Activated CD8-positive, alpha-beta T cell treated with anti-CD3 and anti-CD28 coated beads, Interleukin-2, amount 10 ng/mL, durations not matched to agents 7 days and 5 days (primary cell): ENCODE data around the gene TBX15. TPM values are rescaled to one million over a fixed set of nuclear protein-coding genes. Genes with fewer than 3 reads are reported as not detected.

Experiments used
- ATAC-seq: fragments of 150-1000 bp; cut with Tn5 transposase; one replicate; pipeline ENCODE4 v1.10.0; 2021; ENCODE audit warnings: moderate library complexity
- CTCF ChIA-PET: fragments of 350-600 bp; sonication (Branson Sonifier 250); formaldehyde crosslinking; loops from one replicate; lab custom pipeline; 2021; ENCODE audit warnings: antibody characterized with exemption; lab: Charles Lee
- POLR2A ChIA-PET: fragments of 350-600 bp; sonication (Branson Sonifier 250); formaldehyde crosslinking; loops from one replicate; lab custom pipeline; 2021; ENCODE audit warnings: antibody characterized with exemption; lab: Charles Lee
- DNase-seq: peaks from one replicate; pipeline ENCODE4 v3.0.0-alpha.2; 2020
- H3K27ac Mint-ChIP-seq: one replicate; pipeline ENCODE4 v1.8.0; 2021; ENCODE audit warnings: mild to moderate bottlenecking, mixed read lengths
- H3K27me3 Mint-ChIP-seq: one replicate; pipeline ENCODE4 v1.8.0; 2021; ENCODE audit warnings: low read depth, mixed read lengths
- H3K36me3 Mint-ChIP-seq: one replicate; pipeline ENCODE4 v1.8.0; 2021; ENCODE audit warnings: low read depth, mixed read lengths
- H3K4me1 Mint-ChIP-seq: one replicate; pipeline ENCODE4 v1.8.0; 2021; ENCODE audit warnings: low read depth, mixed read lengths
- H3K4me3 Mint-ChIP-seq: one replicate; pipeline ENCODE4 v1.8.0; 2021; ENCODE audit warnings: mild to moderate bottlenecking, mixed read lengths
- H3K9me3 Mint-ChIP-seq: one replicate; pipeline ENCODE4 v1.8.0; 2022; ENCODE audit warnings: mixed read lengths; ENCODE audit not compliant: insufficient read depth
- total RNA-seq, 2 experiments: library from RNA; stranded (reverse); gene quantifications; one replicate each; pipeline ENCODE4 v1.2.3, GENCODE V29; 2021

Gene TBX15
- total RNA-seq, 2 experiments from 2014 or later, result not detected

DNA sequence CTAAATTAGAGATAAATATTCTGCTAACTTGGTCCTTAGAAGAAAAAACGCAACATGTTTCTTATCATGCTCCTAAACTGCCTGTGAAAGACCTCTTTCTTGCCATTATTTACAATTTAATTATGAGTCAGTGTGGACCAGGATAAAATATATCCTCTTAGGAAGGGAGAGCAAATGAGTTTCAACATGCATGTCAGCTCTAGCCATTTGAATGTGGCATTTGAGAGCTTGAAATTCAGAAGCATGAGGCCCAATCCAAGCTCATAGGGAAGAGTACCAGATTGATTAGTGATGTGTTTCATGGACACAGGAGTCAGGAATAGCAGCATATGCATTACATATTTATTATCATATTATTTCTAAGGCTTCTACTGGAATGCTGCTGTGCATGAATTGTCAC is 39.3 kb downstream of the TBX15 start:
- no peak overlapping the region for H3K27ac Mint-ChIP-seq
- no peaks in the 10 kb centered on the region for H3K4me1 Mint-ChIP-seq
- H3K27me3 Mint-ChIP-seq, result no peaks in the 10 kb centered on the region
- CTCF ChIA-PET, result no interaction called here
- POLR2A ChIA-PET, result no interaction called here
- ATAC-seq, result no peak
- DNase-seq, result no peak
- H3K36me3 Mint-ChIP-seq, result no peaks in the 10 kb centered on the region
- H3K4me3 Mint-ChIP-seq, result no peak overlapping the region
- H3K9me3 Mint-ChIP-seq, result no peaks in the 10 kb centered on the region

DNA sequence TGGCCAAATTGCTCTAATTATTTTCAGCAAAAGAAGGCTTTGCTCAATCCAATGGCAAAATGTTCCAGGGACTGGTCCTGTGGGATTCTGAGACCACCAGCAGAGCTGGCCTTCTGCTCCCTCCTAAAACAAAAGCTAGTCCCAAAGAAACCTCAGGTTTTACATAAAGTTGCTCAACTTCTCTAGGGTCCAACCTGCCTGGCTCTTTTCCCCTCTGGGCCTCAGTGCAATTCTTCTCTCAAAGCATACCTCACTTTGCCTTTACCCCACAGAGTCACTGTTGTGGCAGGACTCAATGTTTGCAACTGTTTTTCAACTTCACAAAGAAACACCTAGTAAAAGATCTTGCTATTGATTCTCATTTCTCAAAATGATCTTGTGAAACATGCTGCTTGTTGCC is 39.8 kb downstream of the TBX15 start:
- ChIA-PET POLR2A (no interaction called here), CTCF (no interaction called here)
- ATAC-seq (no peak), DNase-seq (no peak)
- no peaks in the 10 kb centered on the region for H3K36me3 Mint-ChIP-seq
- H3K4me3 Mint-ChIP-seq, result no peak overlapping the region
- no peaks in the 10 kb centered on the region for H3K27me3 Mint-ChIP-seq
- H3K4me1 Mint-ChIP-seq, result no peaks in the 10 kb centered on the region
- H3K27ac Mint-ChIP-seq, result no peak overlapping the region
- H3K9me3 Mint-ChIP-seq, result no peaks in the 10 kb centered on the region

DNA sequence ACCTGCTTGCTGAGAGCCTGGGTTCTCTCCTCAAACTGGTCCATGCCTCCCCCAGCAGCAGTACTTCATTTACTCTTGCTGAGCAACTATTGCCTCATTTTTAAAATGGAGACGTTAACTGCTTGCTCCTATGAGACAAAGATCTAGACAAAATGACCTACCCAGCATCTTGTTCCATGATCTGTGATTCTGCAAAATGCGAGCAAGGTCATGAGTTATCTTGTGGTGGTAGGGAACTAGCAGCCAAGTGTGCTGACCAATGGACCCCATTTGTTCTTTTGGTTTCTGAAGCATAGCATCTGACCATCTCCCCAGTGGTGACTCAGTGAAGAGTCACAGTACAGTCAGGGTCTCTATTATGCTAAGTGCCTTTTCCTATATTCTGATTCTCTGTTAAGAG is 40.4 kb downstream of the TBX15 start:
- no peak for DNase-seq
- H3K9me3 Mint-ChIP-seq, result no peaks in the 10 kb centered on the region
- H3K27me3 Mint-ChIP-seq, result no peaks in the 10 kb centered on the region
- ChIA-PET CTCF (no interaction called here), POLR2A (no interaction called here)
- H3K4me1 Mint-ChIP-seq, result no peaks in the 10 kb centered on the region
- H3K27ac Mint-ChIP-seq, result no peak overlapping the region
- H3K36me3 Mint-ChIP-seq, result no peaks in the 10 kb centered on the region
- no peak overlapping the region for H3K4me3 Mint-ChIP-seq
- ATAC-seq, result no peak

DNA sequence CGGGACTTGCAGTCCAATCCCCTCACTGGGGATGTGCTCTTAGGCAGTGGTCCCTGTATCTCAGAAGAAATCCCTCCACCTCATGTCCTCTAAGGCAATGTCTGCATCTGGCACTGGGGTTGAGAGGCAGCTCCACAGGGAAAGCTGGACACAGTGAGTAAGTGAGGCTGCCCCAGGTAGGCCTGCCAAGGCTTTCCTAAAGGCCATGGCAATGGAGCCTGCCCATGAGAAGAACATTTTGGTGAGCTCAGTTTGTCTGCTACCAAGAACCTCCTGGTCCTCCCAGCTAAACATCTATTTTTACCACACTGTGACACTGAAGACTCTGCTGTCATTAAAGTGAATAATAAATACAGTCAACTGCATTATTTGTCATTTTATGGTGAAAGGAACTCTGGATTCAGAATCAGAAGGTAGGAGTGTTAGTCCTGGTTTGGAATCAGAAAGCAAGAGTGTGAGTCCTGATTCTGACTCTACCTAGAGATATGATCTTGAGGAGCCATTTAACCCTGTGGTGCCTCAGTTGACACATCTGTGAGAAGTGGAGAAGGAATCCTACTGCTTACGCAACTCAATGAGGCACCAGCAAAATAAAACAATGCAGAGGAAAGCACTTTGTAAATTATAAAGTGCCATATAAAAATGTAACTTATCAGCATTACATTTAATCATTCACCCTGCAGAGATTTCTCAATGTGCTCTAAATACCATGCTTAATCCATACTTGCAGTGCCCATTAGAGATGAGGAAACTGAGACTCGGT is 41.0 kb downstream of the TBX15 start:
- no peak overlapping the region for H3K27ac Mint-ChIP-seq
- no peaks in the 10 kb centered on the region for H3K4me1 Mint-ChIP-seq
- no peak for ATAC-seq
- H3K36me3 Mint-ChIP-seq, result no peaks in the 10 kb centered on the region
- H3K4me3 Mint-ChIP-seq, result no peak overlapping the region
- no peak for DNase-seq
- H3K9me3 Mint-ChIP-seq, result no peaks in the 10 kb centered on the region
- H3K27me3 Mint-ChIP-seq, result no peaks in the 10 kb centered on the region
- CTCF ChIA-PET, result no interaction called here
- POLR2A ChIA-PET, result no interaction called here

DNA sequence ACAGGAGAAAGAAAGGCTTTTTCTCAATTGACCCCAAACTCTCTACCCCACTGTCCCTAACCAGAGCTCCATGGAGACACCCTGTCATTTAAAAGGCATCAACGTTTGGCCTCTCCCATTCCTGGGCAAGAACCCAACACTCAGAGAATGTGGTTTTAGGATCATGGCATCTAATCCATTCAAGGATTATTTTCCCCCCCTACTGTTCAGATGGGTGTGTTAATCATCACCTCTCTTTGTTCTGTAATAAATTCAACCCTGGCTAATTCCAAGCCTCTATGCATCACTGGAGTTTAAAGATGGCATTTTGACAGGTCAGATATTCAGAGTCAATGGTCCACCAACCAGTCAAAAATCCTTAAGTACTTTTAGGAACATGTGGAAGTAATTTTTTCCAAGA is 42.7 kb downstream of the TBX15 start:
- Mint-ChIP-seq H3K4me3 (no peak overlapping the region), H3K27me3 (no peaks in the 10 kb centered on the region), H3K4me1 (no peaks in the 10 kb centered on the region), H3K27ac (no peak overlapping the region), H3K36me3 (no peaks in the 10 kb centered on the region), H3K9me3 (no peaks in the 10 kb centered on the region)
- no peak for DNase-seq
- ATAC-seq, result no peak
- CTCF ChIA-PET, result no interaction called here
- POLR2A ChIA-PET, result no interaction called here

DNA sequence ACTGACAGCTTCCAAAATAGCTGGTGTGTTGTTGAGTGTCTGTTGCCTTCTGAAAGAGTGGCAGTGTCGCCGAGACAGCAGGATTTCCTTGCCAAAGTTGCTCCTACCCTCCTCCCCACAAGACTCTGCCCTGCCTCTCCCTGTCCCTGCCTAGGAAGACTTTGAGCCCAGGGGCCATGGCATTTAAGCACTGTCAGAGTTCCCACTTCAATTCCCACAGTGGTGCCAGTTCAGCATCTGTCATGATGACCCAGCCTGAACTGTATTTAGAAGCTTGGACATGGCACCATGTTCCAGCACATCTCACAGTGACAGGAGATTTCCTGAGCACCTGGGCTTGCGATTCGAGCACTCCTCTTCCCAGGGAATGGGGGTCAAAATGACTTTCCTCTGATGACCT is 43.6 kb downstream of the TBX15 start:
- no peaks in the 10 kb centered on the region for H3K27me3 Mint-ChIP-seq
- ATAC-seq (no peak), DNase-seq (no peak)
- no peaks in the 10 kb centered on the region for H3K9me3 Mint-ChIP-seq
- no peaks in the 10 kb centered on the region for H3K4me1 Mint-ChIP-seq
- ChIA-PET CTCF (no interaction called here), POLR2A (no interaction called here)
- H3K4me3 Mint-ChIP-seq, result no peak overlapping the region
- H3K27ac Mint-ChIP-seq, result no peak overlapping the region
- H3K36me3 Mint-ChIP-seq, result no peaks in the 10 kb centered on the region

DNA sequence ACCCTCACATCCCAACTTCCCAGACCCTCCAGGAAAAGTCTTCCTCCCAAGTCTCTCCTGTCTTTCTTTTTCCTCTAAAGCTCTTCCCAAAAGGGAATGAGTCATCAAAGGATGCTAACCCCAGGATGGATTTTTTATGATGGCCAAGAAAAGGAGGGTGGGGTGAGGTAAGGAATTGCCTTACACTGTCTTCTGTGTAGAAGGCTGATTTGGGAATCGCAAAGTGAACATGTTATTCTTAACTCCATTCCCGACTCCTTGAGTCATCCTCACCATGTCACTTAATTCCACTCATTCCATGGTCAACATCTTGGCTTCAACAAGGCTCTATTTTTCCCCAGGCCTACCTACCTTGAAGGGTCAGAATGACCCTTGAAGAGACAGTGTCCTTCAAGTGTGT is 44.0 kb downstream of the TBX15 start:
- Mint-ChIP-seq H3K36me3 (no peaks in the 10 kb centered on the region), H3K4me1 (no peaks in the 10 kb centered on the region), H3K27me3 (no peaks in the 10 kb centered on the region), H3K4me3 (no peak overlapping the region), H3K9me3 (no peaks in the 10 kb centered on the region), H3K27ac (no peak overlapping the region)
- ChIA-PET POLR2A (no interaction called here), CTCF (no interaction called here)
- DNase-seq (no peak), ATAC-seq (no peak)

DNA sequence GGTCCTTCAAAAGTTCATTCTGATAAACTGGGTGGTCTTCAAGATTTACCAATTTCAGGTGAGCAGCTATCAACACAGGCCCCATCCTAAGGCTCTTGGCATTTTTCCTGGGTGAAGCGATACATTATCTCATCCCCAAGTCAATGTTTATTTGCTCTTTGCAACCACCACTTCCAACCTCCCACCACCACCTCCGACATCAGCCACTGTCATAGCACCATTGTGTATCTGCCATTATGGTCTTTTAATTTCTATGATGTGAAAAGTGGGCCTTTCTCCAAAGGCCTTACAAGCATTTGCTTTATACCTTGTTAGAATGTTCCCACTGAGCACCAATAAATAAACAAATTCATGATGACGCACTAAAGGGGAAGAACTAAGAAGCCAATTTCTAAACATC is 47.2 kb downstream of the TBX15 start:
- no peak overlapping the region for H3K4me3 Mint-ChIP-seq
- CTCF ChIA-PET, result no interaction called here
- POLR2A ChIA-PET, result no interaction called here
- H3K9me3 Mint-ChIP-seq, result no peaks in the 10 kb centered on the region
- H3K36me3 Mint-ChIP-seq, result no peaks in the 10 kb centered on the region
- H3K4me1 Mint-ChIP-seq, result no peaks in the 10 kb centered on the region
- no peak for DNase-seq
- H3K27ac Mint-ChIP-seq, result no peak overlapping the region
- no peak for ATAC-seq
- no peaks in the 10 kb centered on the region for H3K27me3 Mint-ChIP-seq

DNA sequence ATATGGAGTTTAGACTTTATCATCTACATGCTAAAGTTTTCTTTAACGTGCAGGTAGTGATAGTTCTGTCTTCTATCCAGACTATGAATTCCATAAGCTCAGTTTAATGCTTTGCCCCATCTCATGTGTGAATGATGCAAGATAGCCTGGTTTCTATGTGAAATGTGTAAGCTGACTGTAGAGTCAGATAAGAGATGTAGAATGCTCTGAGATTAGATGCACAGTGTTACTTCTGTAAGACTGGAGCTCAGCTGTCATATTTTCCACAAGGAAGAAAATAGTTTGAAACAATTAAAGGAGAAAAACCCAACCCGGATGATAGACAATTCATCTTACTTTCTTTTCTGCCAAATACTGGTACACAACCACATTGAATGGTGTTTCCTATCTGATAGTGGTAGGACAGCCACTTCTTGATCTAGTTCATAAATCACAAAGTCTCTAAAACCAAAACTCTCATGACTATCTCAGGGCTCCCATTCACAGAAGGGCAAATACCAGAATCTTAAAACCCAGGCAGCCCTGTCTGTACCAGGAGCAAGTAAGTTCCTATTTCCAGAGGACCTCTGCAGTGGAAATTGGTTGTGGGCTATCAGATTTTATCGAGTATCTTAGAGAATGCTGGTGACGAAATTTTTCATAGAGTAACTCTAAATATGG is 50.6 kb downstream of the TBX15 start:
- no peaks in the 10 kb centered on the region for H3K9me3 Mint-ChIP-seq
- ChIA-PET CTCF (no interaction called here), POLR2A (no interaction called here)
- H3K27me3 Mint-ChIP-seq, result no peaks in the 10 kb centered on the region
- H3K4me1 Mint-ChIP-seq, result no peaks in the 10 kb centered on the region
- no peaks in the 10 kb centered on the region for H3K36me3 Mint-ChIP-seq
- no peak overlapping the region for H3K27ac Mint-ChIP-seq
- no peak for ATAC-seq
- DNase-seq, result no peak
- no peak overlapping the region for H3K4me3 Mint-ChIP-seq

DNA sequence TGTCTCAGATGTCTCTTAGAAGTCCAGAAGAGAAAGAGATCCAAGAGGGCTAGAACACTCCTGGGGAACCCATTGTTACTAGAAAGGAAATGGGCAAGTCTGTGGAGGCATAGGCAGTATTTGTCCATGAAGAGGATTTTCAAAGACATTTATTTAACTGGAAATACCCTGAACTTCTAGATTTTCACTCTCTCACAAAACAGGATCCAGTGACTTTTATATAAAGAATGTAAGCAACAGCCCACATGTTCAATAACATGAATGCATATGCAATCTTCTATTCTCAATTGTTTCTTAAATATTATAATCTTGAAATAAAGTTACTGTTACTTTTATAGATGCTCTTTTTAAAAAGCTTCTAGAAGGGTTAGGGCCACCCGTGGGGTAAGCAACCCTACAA is 53.4 kb downstream of the TBX15 start:
- H3K36me3 Mint-ChIP-seq, result no peaks in the 10 kb centered on the region
- no peaks in the 10 kb centered on the region for H3K27me3 Mint-ChIP-seq
- no peak for ATAC-seq
- CTCF ChIA-PET, result no interaction called here
- POLR2A ChIA-PET, result no interaction called here
- H3K9me3 Mint-ChIP-seq, result no peaks in the 10 kb centered on the region
- no peak for DNase-seq
- no peak overlapping the region for H3K4me3 Mint-ChIP-seq
- no peak overlapping the region for H3K27ac Mint-ChIP-seq
- H3K4me1 Mint-ChIP-seq, result no peaks in the 10 kb centered on the region

DNA sequence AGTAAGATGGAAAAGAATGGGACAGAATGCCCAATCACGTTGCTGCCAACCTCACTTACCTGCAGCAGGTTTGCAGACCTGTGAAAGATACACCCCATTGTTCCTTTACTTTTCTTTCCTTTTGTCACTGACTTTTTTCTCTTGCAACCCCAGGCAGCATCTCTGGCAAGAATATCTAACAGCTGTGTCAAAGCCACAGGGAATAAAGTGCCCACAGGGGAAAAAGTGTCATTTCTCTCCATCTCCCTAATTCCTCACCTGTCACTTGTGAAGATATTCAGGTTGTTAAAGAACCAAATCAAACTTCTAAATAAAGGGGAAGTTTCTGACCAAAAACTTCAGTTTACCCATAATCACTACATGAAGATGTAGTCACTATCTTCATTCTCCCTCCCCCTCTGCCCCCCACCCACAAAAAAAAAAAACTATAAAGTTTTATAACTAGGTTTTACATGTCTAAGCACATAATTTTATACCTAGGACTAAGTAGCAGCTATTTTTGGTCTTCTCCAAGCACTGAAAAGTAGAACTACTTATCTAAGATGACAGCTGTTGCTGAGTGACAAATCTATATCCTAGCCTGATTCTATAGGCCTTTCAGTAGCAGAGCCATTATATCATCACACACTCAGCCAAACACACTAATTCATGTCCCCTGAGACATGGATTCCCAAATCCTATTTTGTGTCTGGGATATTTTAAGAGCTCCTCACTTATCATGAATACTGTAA is 54.9 kb downstream of the TBX15 start:
- ChIA-PET POLR2A (no interaction called here), CTCF (no interaction called here)
- Mint-ChIP-seq H3K36me3 (no peaks in the 10 kb centered on the region), H3K4me1 (no peaks in the 10 kb centered on the region), H3K27me3 (no peaks in the 10 kb centered on the region), H3K27ac (no peak overlapping the region), H3K4me3 (no peak overlapping the region), H3K9me3 (no peaks in the 10 kb centered on the region)
- no peak for DNase-seq
- ATAC-seq, result no peak

DNA sequence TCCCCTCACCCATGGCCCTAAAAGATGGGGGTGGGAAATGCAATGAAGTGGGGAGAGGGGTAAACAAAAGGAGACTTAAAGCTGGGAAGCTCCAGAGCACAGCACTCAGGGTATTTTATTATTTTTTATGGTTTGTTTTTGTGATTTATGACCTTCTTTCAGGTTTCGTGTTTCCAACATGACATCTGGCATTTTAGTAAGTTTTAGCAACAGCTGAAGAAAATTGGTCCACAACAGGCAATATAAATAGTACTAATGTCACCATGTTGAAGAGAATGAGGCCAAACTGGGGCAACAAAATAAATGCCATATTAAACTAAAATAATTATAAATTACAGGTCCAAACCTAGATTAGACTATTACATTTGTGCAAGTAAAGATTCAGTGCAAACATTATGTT is 56.3 kb downstream of the TBX15 start:
- no peaks in the 10 kb centered on the region for H3K36me3 Mint-ChIP-seq
- H3K4me3 Mint-ChIP-seq, result no peak overlapping the region
- H3K27ac Mint-ChIP-seq, result no peak overlapping the region
- DNase-seq (no peak), ATAC-seq (no peak)
- no peaks in the 10 kb centered on the region for H3K4me1 Mint-ChIP-seq
- ChIA-PET POLR2A (no interaction called here), CTCF (no interaction called here)
- H3K27me3 Mint-ChIP-seq, result no peaks in the 10 kb centered on the region
- H3K9me3 Mint-ChIP-seq, result no peaks in the 10 kb centered on the region
